Measurements from ENCODE around the gene DLG2.

- TF ChIP-seq EZH2 (IDR thresholded peaks at IDR 0.05; ENCODE audit: borderline replicate concordance, low read length) (no peak), CTCF (conservative IDR thresholded peaks at IDR 0.05 in 1 of 2, IDR thresholded peaks at IDR 0.05 in 1 of 2; ENCODE audit: extremely low read depth in 1 of 2, insufficient read depth in 1 of 2, low read depth in 1 of 2, low read length in 2 of 2) (no peak)
These were observed 271.2 kb downstream of the DLG2 start for GRCh38 chr11:85355921-85356320.
